H1 (cell line): Measurements from ENCODE around the gene CENATAC. TPM values are rescaled to one million over a fixed set of nuclear protein-coding genes. Genes with fewer than 3 reads are reported as not detected.
"Not testable (repeated sequence)": the region's sequence is repeated elsewhere in the genome, so short reads cannot be mapped to it uniquely, and the experiment has no call there.

Experiments
- CTCF ChIA-PET: fragments of 300-600 bp; sonication (Branson Sonifier 250); formaldehyde crosslinking; loops from one replicate; lab custom pipeline; 2021; ENCODE audit not compliant: partially characterized antibody; lab: Charles Lee
- POLR2A ChIA-PET: fragments of 300-600 bp; sonication (Branson Sonifier 250); formaldehyde crosslinking; loops from one replicate; lab custom pipeline; 2021; ENCODE audit warnings: inconsistent platforms; ENCODE audit not compliant: partially characterized antibody; lab: Charles Lee
- DNase-seq, 2 experiments: peaks; one replicate each; pipeline versions ENCODE4 v3.0.0 to v3.0.0-alpha.2; 2010 to 2022; ENCODE audit warnings: low spot score in 2 of 2, low read depth in 1 of 2, mixed read lengths in 1 of 2
- FAIRE-seq: peaks from 2 replicates; lab custom pipeline; 2011; peaks lifted over from hg19 to GRCh38; lab: Jason Lieb, UNC
- H2AFZ ChIP-seq: 2 replicates; pipeline ENCODE4 v1.8.1; 2012; ENCODE audit warnings: low read length, inconsistent platforms
- H2AK5ac ChIP-seq: 2 replicates; pipeline ENCODE4 v1.6.1; 2013; ENCODE audit warnings: low read depth, low read length
- H2BK120ac ChIP-seq: replicated peaks from 2 replicates; pipeline ENCODE3; 2013; ENCODE audit warnings: low read depth, low read length, inconsistent platforms
- H2BK12ac ChIP-seq: 2 replicates; pipeline ENCODE4 v1.6.1; 2013; ENCODE audit warnings: low read depth, low read length
- H2BK15ac ChIP-seq: 2 replicates; pipeline ENCODE4 v1.6.1; 2013; ENCODE audit warnings: low read length
- H2BK20ac ChIP-seq: 2 replicates; pipeline ENCODE4 v1.6.1; 2013; ENCODE audit warnings: low read length
- H2BK5ac ChIP-seq: 2 replicates; pipeline ENCODE4 v1.6.1; 2013; ENCODE audit warnings: low read depth, low read length
- H3K14ac ChIP-seq: 2 replicates; pipeline ENCODE4 v1.6.1; 2013; ENCODE audit warnings: inconsistent platforms; ENCODE audit not compliant: insufficient read length
- H3K18ac ChIP-seq: 2 replicates; pipeline ENCODE4 v1.6.1; 2013; ENCODE audit warnings: low read length; ENCODE audit errors: extremely low read depth
- H3K23ac ChIP-seq: 2 replicates; pipeline ENCODE4 v1.6.1; 2013; ENCODE audit warnings: inconsistent platforms; ENCODE audit not compliant: insufficient read length
- H3K23me2 ChIP-seq: 2 replicates; pipeline ENCODE4 v1.6.1; 2013; ENCODE audit warnings: low read depth, low read length
- H3K27ac ChIP-seq: 2 replicates; pipeline ENCODE4 v1.6.1; 2011; ENCODE audit warnings: low read depth, low read length, inconsistent platforms
- H3K27me3 ChIP-seq, 4 experiments: replicated peaks in 1 of 4; 1 replicate in 1 of 4; 2 replicates in 3 of 4; pipeline versions ENCODE4 v1.6.1 to v1.8.1; 2011 to 2013; ENCODE audit warnings: low read length in 3 of 4, mild to moderate bottlenecking in 3 of 4, inconsistent platforms in 2 of 4, mixed read lengths in 2 of 4, moderate library complexity in 1 of 4; ENCODE audit not compliant: control insufficient read depth in 3 of 4, insufficient read depth in 3 of 4; ENCODE audit errors: extremely low read depth in 1 of 4
- H3K36me3 ChIP-seq, 4 experiments: 2 replicates each; pipeline versions ENCODE4 v1.6.1 to v1.8.1; 2011 to 2013; ENCODE audit warnings: mild to moderate bottlenecking in 4 of 4, low read length in 3 of 4, moderate library complexity in 2 of 4, control low read depth in 1 of 4, inconsistent platforms in 1 of 4; ENCODE audit not compliant: insufficient read depth in 4 of 4, control insufficient read depth in 2 of 4
- H3K4ac ChIP-seq: replicated peaks from 2 replicates; pipeline ENCODE3; 2013; ENCODE audit warnings: low read length, low read depth, mixed read lengths, inconsistent platforms; ENCODE audit not compliant: insufficient read length
- H3K4me1 ChIP-seq, 4 experiments: replicated peaks in 1 of 4; 1 replicate in 1 of 4; 2 replicates in 3 of 4; pipeline versions ENCODE4 v1.6.1 to v1.8.1; 2011 to 2013; ENCODE audit warnings: low read length in 3 of 4, inconsistent platforms in 2 of 4, mixed read lengths in 1 of 4; ENCODE audit not compliant: insufficient read depth in 4 of 4, control insufficient read depth in 3 of 4
- H3K4me2 ChIP-seq, 2 experiments: 2 replicates each; pipeline versions ENCODE4 v1.6.1 to v1.8.1; 2011 to 2013; ENCODE audit warnings: low read depth in 2 of 2, low read length in 2 of 2, control low read depth in 1 of 2, inconsistent platforms in 1 of 2, mild to moderate bottlenecking in 1 of 2; ENCODE audit not compliant: insufficient read depth in 1 of 2
- H3K4me3 ChIP-seq, 4 experiments: fragments of 200-600, 300-600 bp in 1 of 4; sonication (generic), shearing (Covaris generic), sonication (Bioruptor Twin) in 1 of 4; 2 replicates each; pipeline versions ENCODE4 v1.5.1 to v1.8.1; 2011 to 2016; ENCODE audit warnings: low read length in 4 of 4, low read depth in 3 of 4, control low read depth in 2 of 4, inconsistent platforms in 2 of 4, mild to moderate bottlenecking in 2 of 4, mixed read lengths in 1 of 4, moderate library complexity in 1 of 4; ENCODE audit not compliant: insufficient read depth in 2 of 4; ENCODE audit errors: extremely low read depth in 1 of 4
- H3K56ac ChIP-seq: replicated peaks from 2 replicates; pipeline ENCODE3; 2013; ENCODE audit warnings: low read depth, mild to moderate bottlenecking, mixed read lengths, low read length, inconsistent platforms; ENCODE audit not compliant: insufficient read length
- H3K79me1 ChIP-seq: 2 replicates; pipeline ENCODE4 v1.6.1; 2013; ENCODE audit warnings: low read depth, low read length, control low read depth
- H3K79me2 ChIP-seq, 2 experiments: 2 replicates each; pipeline versions ENCODE4 v1.6.1 to v1.8.1; 2012 to 2013; ENCODE audit warnings: low read length in 2 of 2, mild to moderate bottlenecking in 2 of 2, inconsistent platforms in 1 of 2; ENCODE audit not compliant: insufficient read depth in 2 of 2, control insufficient read depth in 1 of 2
- H3K9ac ChIP-seq, 4 experiments: replicated peaks in 1 of 4; 1 replicate in 1 of 4; 2 replicates in 3 of 4; pipeline versions ENCODE4 v1.6.1 to v1.8.1; 2011 to 2013; ENCODE audit warnings: low read depth in 3 of 4, low read length in 3 of 4, control low read depth in 2 of 4, mild to moderate bottlenecking in 2 of 4, moderate library complexity in 2 of 4, inconsistent platforms in 1 of 4; ENCODE audit errors: extremely low read depth in 1 of 4
- H3K9me3 ChIP-seq, 2 experiments: 2 replicates each; pipeline versions ENCODE4 v1.6.1 to v1.8.1; 2012 to 2013; ENCODE audit warnings: mild to moderate bottlenecking in 2 of 2, moderate library complexity in 2 of 2, control low read depth in 1 of 2, inconsistent platforms in 1 of 2, low read depth in 1 of 2, low read length in 1 of 2, mixed read lengths in 1 of 2; ENCODE audit not compliant: insufficient read depth in 2 of 2
- H4K20me1 ChIP-seq, 2 experiments: replicated peaks in 1 of 2; 2 replicates each; pipeline versions ENCODE3 to v1.8.1; 2011 to 2013; ENCODE audit warnings: inconsistent platforms in 2 of 2, low read length in 2 of 2, mild to moderate bottlenecking in 1 of 2; ENCODE audit not compliant: insufficient read depth in 2 of 2, control insufficient read depth in 1 of 2
- H4K5ac ChIP-seq: 2 replicates; pipeline ENCODE4 v1.6.1; 2013; ENCODE audit warnings: low read length, low read depth, mixed read lengths, inconsistent platforms; ENCODE audit not compliant: insufficient read length
- H4K8ac ChIP-seq: 2 replicates; pipeline ENCODE4 v1.8.0; 2013; ENCODE audit warnings: mild to moderate bottlenecking, moderate library complexity, low read length, inconsistent platforms; ENCODE audit not compliant: insufficient read depth; ENCODE audit errors: extremely low read depth
- H4K91ac ChIP-seq: replicated peaks from 2 replicates; pipeline ENCODE3; 2013; ENCODE audit warnings: low read length, mixed read lengths, inconsistent platforms; ENCODE audit not compliant: insufficient read length
- WGBS, 2 experiments: shearing (Covaris generic) in 1 of 2; methylation state at CpG; one replicate each; pipeline versions ENCODE4 v1.1.6 to v1.1.7; 2013 to 2015; ENCODE audit warnings: low lambda C conversion rate in 2 of 2, mixed read lengths in 2 of 2, inconsistent platforms in 1 of 2, low coverage in 1 of 2, missing lambda C conversion rate in 1 of 2; ENCODE audit not compliant: insufficient replicate concordance in 2 of 2, insufficient coverage in 1 of 2, insufficient read length in 1 of 2; ENCODE audit errors: extremely low coverage in 1 of 2, missing lambda C conversion rate in 1 of 2; 5-methylcytosine and 5-hydroxymethylcytosine counted together
- polyA plus RNA-seq, 7 experiments: library from polyadenylated mRNA; depleted of rRNA in 3 of 7; stranded (reverse) in 5 of 7; unstranded in 2 of 7; fragments of >200 nt in 5 of 7; fragments of 200-250 nt in 2 of 7; gene quantifications; 1 replicate in 5 of 7; 2 replicates in 1 of 7; 4 replicates in 1 of 7; pipeline versions ENCODE4 v1.2.1 to v1.2.3, GENCODE V29; 2011 to 2013; ENCODE audit warnings: missing spikeins in 2 of 7, mixed read lengths in 2 of 7
- total RNA-seq: library from RNA; stranded (reverse); fragmentation: NEBNext Ultra II Directional; extraction: Animal tissue kit (Norgen Biotek cat#: 25700); gene quantifications from 2 replicates; pipeline ENCODE4 v1.2.1, GENCODE V29; 2021

CENATAC gene
- total and polyA plus RNA-seq, 2 of the 8 experiments (the other 6 are each of a cell fraction or from before 2014, with no cell fraction given) = 22.7 to 36.4 TPM

DNA sequence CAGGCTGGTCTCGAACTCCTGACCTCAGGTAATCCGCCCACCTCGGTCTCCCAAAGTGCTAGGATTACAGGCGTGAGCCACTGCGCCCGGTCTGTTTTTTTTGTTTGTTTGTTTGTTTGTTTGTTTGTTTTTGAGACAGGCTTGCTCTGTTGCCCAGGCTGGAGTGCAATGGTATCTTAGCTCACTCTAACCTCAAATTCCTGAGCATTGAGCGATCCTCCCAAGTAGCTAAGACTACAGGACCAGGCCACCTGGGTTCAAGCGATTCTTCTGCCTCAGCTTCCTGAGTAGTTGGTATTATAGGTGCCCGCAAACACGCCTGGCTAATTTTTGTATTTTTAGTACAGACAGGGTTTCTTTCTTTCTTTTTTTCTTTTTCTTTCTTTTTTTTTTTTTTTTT is 35.5 kb downstream of the CENATAC start:
- H3K9ac ChIP-seq, H3K56ac ChIP-seq, H2BK12ac ChIP-seq, H3K23ac ChIP-seq, H2BK5ac ChIP-seq, H3K36me3 ChIP-seq, H3K79me1 ChIP-seq, H3K27me3 ChIP-seq, H3K4me3 ChIP-seq, H2BK15ac ChIP-seq, H4K5ac ChIP-seq, FAIRE-seq, H2BK20ac ChIP-seq, H3K18ac ChIP-seq, H4K20me1 ChIP-seq, H3K23me2 ChIP-seq, H2BK120ac ChIP-seq, H4K8ac ChIP-seq, DNase-seq, H3K27ac ChIP-seq, H3K14ac ChIP-seq, H3K4ac ChIP-seq, H3K4me2 ChIP-seq, H2AK5ac ChIP-seq, H2AFZ ChIP-seq, H4K91ac ChIP-seq, H3K9me3 ChIP-seq: not testable (repeated sequence)
- ChIA-PET CTCF (interaction anchor here (1.0 to 1.5 kb wide), 5 partner anchors 8 to 36 kb away, joined by 3 to 4 read pairs (median 4); partner anchors contain the start of gene CENATAC), POLR2A (interaction anchor here (0.9 to 1.1 kb wide), 3 partner anchors 15 to 242 kb away, joined by 3 to 4 read pairs (median 3); partner anchors contain the start of genes DDX6, RPS25 and TRAPPC4)
- H3K4me1 ChIP-seq = peaks cover 6 to 11% (median 10%) of the 10 kb centered on the region in 4 experiments
- WGBS, 2 experiments = 96% methylated on average over 10 of the region's 10 CpGs; no CpG with 5 or more reads in 1 of the 2 experiments
- peaks cover 0 to 13% of the 10 kb centered on the region in 2 experiments; a peak in 1 of 4 replicates for H3K79me2 ChIP-seq
